GM19468 (cell line): Measurements from ENCODE around the gene SIRT4.

Experiments used
- ATAC-seq: cut with Tn5 transposase; IDR thresholded peaks from one replicate; pipeline ENCODE4 v1.9.1; 2021; ENCODE audit warnings: mild to moderate bottlenecking, moderate library complexity, moderate number of reproducible peaks; ENCODE audit not compliant: unreplicated experiment; ENCODE audit errors: extremely low read depth

The SIRT4 gene

GRCh38 chr12:120278137-120279069 is 23.7 kb upstream of the SIRT4 start:
- no peak for ATAC-seq

- no peak for ATAC-seq
Observed at GRCh38 chr12:120283318-120283717, 18.8 kb upstream of the SIRT4 start.

GRCh38 chr12:120284381-120284780 is 17.7 kb upstream of the SIRT4 start:
- no peak for ATAC-seq

- ATAC-seq: no peak
Observed at GRCh38 chr12:120286768-120287490, 15.2 kb upstream of the SIRT4 start.

- ATAC-seq: no peak
Observed at GRCh38 chr12:120287491-120287890, 14.6 kb upstream of the SIRT4 start.

- no peak for ATAC-seq
Observed at GRCh38 chr12:120290609-120291305, 11.4 kb upstream of the SIRT4 start.

GRCh38 chr12:120292411-120292660 is 9.8 kb upstream of the SIRT4 start:
- ATAC-seq: no peak

- no peak for ATAC-seq
Observed at GRCh38 chr12:120292661-120293531, 9.2 kb upstream of the SIRT4 start, which contains the start of gene RNU4-1. Gene RNU4-1, minus strand, starts transcription at chr12:120293237.

GRCh38 chr12:120314220-120314619 is 12.1 kb downstream of the SIRT4 start:
- ATAC-seq: no peak

- ATAC-seq: no peak
Observed at GRCh38 chr12:120316798-120317223, 14.7 kb downstream of the SIRT4 start.

GRCh38 chr12:120317224-120318105 is 15.3 kb downstream of the SIRT4 start:
- peak; percentile 94 for ATAC-seq

GRCh38 chr12:120321382-120322202 is 19.5 kb downstream of the SIRT4 start:
- no peak for ATAC-seq

- no peak for ATAC-seq
Observed at GRCh38 chr12:120323772-120324171, 21.7 kb downstream of the SIRT4 start.

- ATAC-seq: no peak
Observed at GRCh38 chr12:120324841-120325417, 22.8 kb downstream of the SIRT4 start.

- no peak for ATAC-seq
Observed at GRCh38 chr12:120327593-120327992, 25.5 kb downstream of the SIRT4 start, which contains the start of gene PLA2G1B. Gene PLA2G1B, minus strand, starts transcription at chr12:120327779. Its CDS starts 26 bp downstream, at chr12:120327753.

GRCh38 chr12:120328228-120328627 is 26.1 kb downstream of the SIRT4 start:
- no peak for ATAC-seq

- ATAC-seq: no peak
Observed at GRCh38 chr12:120331390-120331789, 29.3 kb downstream of the SIRT4 start.

- no peak for ATAC-seq
Observed at GRCh38 chr12:120332041-120332440, 29.9 kb downstream of the SIRT4 start.
